SK-N-SH (cell line): Measurements from ENCODE around the gene CNIH3.

Source experiments
- CTCF ChIP-seq: fragments of 200-600 bp; sonication (generic); IDR thresholded peaks from 2 replicates; pipeline ENCODE4 v1.6.1; 2017; ENCODE audit warnings: antibody characterized with exemption, mild to moderate bottlenecking, moderate library complexity
- JUND ChIP-seq: IDR thresholded peaks from 2 replicates; pipeline ENCODE4 v1.4.0; 2012
- MAX ChIP-seq: IDR thresholded peaks from 2 replicates; pipeline ENCODE4 v1.4.0; 2012; ENCODE audit warnings: low read depth
- NFIC ChIP-seq: IDR thresholded peaks from 2 replicates; pipeline ENCODE4 v1.4.0; 2012; ENCODE audit warnings: borderline replicate concordance
- RAD21 ChIP-seq: IDR thresholded peaks from 2 replicates; pipeline ENCODE4 v1.6.1; 2012; ENCODE audit warnings: mild to moderate bottlenecking, low read length
- RFX5 ChIP-seq: IDR thresholded peaks from 2 replicates; pipeline ENCODE4 v1.6.1; 2012; ENCODE audit warnings: mild to moderate bottlenecking, improper control_type of control experiment, low read length
- TEAD4 ChIP-seq: IDR thresholded peaks from 2 replicates; pipeline ENCODE4 v1.4.0; 2012; ENCODE audit warnings: mild to moderate bottlenecking, borderline replicate concordance; ENCODE audit not compliant: insufficient read depth
- YY1 ChIP-seq: IDR thresholded peaks from 2 replicates; pipeline ENCODE4 v1.4.0; 2012; ENCODE audit warnings: low read depth, mild to moderate bottlenecking
- TF ChIP-seq, protein P1 (sequence below): IDR thresholded peaks from 2 replicates; pipeline ENCODE4 v1.4.0; 2012; ENCODE audit warnings: low read depth, borderline replicate concordance

DNA sequence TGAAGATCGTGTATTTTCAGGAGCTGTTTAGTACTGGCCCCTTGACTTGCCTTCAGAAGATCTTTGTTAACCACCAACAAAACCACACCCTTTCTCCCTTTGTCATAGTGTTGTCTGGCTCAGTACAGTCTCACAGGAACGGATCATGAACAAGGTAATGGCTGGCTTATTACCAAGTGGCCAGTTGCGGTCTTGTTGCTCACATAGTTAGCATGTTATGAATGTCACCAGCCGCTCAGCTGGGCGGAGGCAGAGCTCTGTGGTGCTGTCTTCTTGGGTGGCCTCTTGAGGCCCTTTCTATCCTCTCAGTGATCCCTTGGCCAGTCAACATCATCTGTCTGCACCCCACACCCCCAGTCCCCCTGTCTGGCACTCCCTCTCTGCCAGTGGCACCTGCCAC, 21.4 kb downstream of the CNIH3 start:
- no peak for TF ChIP-seq CTCF
- no peak for TF ChIP-seq RFX5
- no peak for TF ChIP-seq RAD21
- TF ChIP-seq MAX = no peak
- no peak for TF ChIP-seq YY1
- TF ChIP-seq, protein P1, sequence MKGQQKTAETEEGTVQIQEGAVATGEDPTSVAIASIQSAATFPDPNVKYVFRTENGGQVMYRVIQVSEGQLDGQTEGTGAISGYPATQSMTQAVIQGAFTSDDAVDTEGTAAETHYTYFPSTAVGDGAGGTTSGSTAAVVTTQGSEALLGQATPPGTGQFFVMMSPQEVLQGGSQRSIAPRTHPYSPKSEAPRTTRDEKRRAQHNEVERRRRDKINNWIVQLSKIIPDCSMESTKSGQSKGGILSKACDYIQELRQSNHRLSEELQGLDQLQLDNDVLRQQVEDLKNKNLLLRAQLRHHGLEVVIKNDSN = no peak
- TF ChIP-seq TEAD4 = no peak
- TF ChIP-seq JUND = no peak
- TF ChIP-seq NFIC = no peak
